ENCODE results near the gene RXRB. TPM values are rescaled to one million over a fixed set of nuclear protein-coding genes. Genes with fewer than 3 reads are reported as not detected.
A peak's percentile ranks its signal among the peaks of the same experiment; 100 is the strongest.

The RXRB gene
- total RNA-seq, 1 donor from 2014 or later, result 61.9 TPM

- Mint-ChIP-seq H3K4me3 (peak overlapping the region; percentile 100), H3K36me3 (peaks cover 27% of the 10 kb centered on the region), H3K9me3 (no peaks in the 10 kb centered on the region), H3K27me3 (no peaks in the 10 kb centered on the region), H3K4me1 (ENCODE audit: unreplicated experiment) (peaks cover 69% of the 10 kb centered on the region), H3K27ac (peak overlapping the region; percentile 99)
- no peak for DNase-seq (ENCODE audit: extremely low spot score, unreplicated experiment)
- TF ChIP-seq CTCF (conservative IDR thresholded peaks at IDR 0.05), result no peak
Observed at GRCh38 chr6:33202799-33203198, 2.3 kb upstream of the RXRB start.

GRCh38 chr6:33201935-33202334, 1.5 kb upstream of the RXRB start:
- H3K9me3 Mint-ChIP-seq, result no peaks in the 10 kb centered on the region
- H3K36me3 Mint-ChIP-seq, result peaks cover 34% of the 10 kb centered on the region
- no peaks in the 10 kb centered on the region for H3K27me3 Mint-ChIP-seq
- no peak for DNase-seq (ENCODE audit: extremely low spot score, unreplicated experiment)
- peak overlapping the region; percentile 99 for H3K27ac Mint-ChIP-seq
- peak overlapping the region; percentile 100 for H3K4me3 Mint-ChIP-seq
- peaks cover 75% of the 10 kb centered on the region for H3K4me1 Mint-ChIP-seq (ENCODE audit: unreplicated experiment)
- TF ChIP-seq CTCF (conservative IDR thresholded peaks at IDR 0.05), result no peak

GRCh38 chr6:33201147-33201545, 681 bp upstream of the RXRB start:
- Mint-ChIP-seq H3K4me3 (peak overlapping the region; percentile 100), H3K4me1 (ENCODE audit: unreplicated experiment) (peaks cover 70% of the 10 kb centered on the region), H3K27ac (peak overlapping the region; percentile 99), H3K9me3 (no peaks in the 10 kb centered on the region), H3K36me3 (peaks cover 34% of the 10 kb centered on the region), H3K27me3 (no peaks in the 10 kb centered on the region)
- no peak for DNase-seq (ENCODE audit: extremely low spot score, unreplicated experiment)
- TF ChIP-seq CTCF (conservative IDR thresholded peaks at IDR 0.05), result peak; percentile 33

GRCh38 chr6:33199687-33200218, 712 bp downstream of the RXRB start:
- Mint-ChIP-seq H3K4me1 (ENCODE audit: unreplicated experiment) (peaks cover 66% of the 10 kb centered on the region), H3K9me3 (no peaks in the 10 kb centered on the region), H3K4me3 (peak overlapping the region; percentile 100), H3K27ac (peak overlapping the region; percentile 87), H3K27me3 (no peaks in the 10 kb centered on the region), H3K36me3 (peaks cover 46% of the 10 kb centered on the region)
- DNase-seq (ENCODE audit: extremely low spot score, unreplicated experiment), result no peak
- TF ChIP-seq CTCF (conservative IDR thresholded peaks at IDR 0.05), result no peak

DNA sequence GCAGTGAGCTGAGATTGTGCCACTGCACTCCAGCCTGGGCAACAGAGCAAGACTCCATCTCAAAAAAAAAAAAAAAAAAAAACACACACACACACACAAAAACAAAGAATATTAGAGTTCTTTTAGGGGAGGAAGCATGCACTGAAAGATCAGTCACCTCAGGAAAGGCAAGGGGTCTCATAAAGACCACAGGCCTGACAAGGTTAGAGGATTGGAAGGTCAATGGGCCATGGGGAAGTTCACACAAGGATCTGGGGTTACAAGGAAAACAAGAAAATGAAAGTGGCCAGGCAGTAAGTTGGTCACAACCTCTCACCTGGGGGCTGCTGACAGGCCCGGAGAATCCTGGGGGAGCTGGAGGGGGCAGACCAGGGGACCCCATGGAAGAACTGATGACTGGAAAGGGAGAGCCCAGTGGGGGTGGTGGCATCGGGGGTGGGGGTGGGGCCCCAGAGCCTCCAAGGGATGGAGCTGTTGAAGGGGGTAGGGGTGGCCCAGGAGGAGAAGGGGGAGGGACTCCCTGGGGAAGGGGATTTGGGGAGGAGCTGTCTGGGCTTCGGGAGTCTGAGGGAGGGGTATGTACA, 1.5 kb downstream of the RXRB start:
- peaks cover 43% of the 10 kb centered on the region for H3K36me3 Mint-ChIP-seq
- peak overlapping the region; percentile 100 for H3K4me3 Mint-ChIP-seq
- H3K27me3 Mint-ChIP-seq, result no peaks in the 10 kb centered on the region
- peaks cover 66% of the 10 kb centered on the region for H3K4me1 Mint-ChIP-seq (ENCODE audit: unreplicated experiment)
- no peak for TF ChIP-seq CTCF (conservative IDR thresholded peaks at IDR 0.05)
- peak overlapping the region; percentile 87 for H3K27ac Mint-ChIP-seq
- H3K9me3 Mint-ChIP-seq, result no peaks in the 10 kb centered on the region
- DNase-seq (ENCODE audit: extremely low spot score, unreplicated experiment), result no peak
